PC-3 (cell line): ENCODE results near the gene FRMD5. TPM values are rescaled to one million over a fixed set of nuclear protein-coding genes. Genes with fewer than 3 reads are reported as not detected.

Experiments
- ATAC-seq: fragments of 200-7000 bp; cut with Tn5 transposase; 2 replicates; pipeline ENCODE4 v1.9.1; 2020; ENCODE audit warnings: mild to moderate bottlenecking, moderate library complexity
- BruUV-seq: library from RNA; stranded (reverse); fragments of 400-500 nt; replicated peaks from 2 replicates; lab custom pipeline; 2021; lab: Mats Ljungman, UMichigan
- CTCF ChIA-PET: fragments of 300-600 bp; sonication (Branson Sonifier 250); formaldehyde crosslinking; loops from one replicate; lab custom pipeline; 2022; ENCODE audit warnings: antibody characterized with exemption; lab: Charles Lee
- POLR2A ChIA-PET: fragments of 300-600 bp; sonication (Branson Sonifier 250); formaldehyde crosslinking; loops from one replicate; lab custom pipeline; 2022; ENCODE audit warnings: antibody characterized with exemption; ENCODE audit not compliant: unreplicated experiment; lab: Charles Lee
- DNase-seq: peaks from one replicate; pipeline ENCODE4 v3.0.0-alpha.2; 2015
- H2AFZ ChIP-seq: fragments of 300-600 bp; sonication (generic); 2 replicates; pipeline ENCODE4 v1.6.0; 2016; ENCODE audit warnings: antibody characterized with exemption, low read length
- H3F3A ChIP-seq: fragments of 300-600 bp; sonication (generic); one replicate; pipeline ENCODE4 v1.6.0; 2017; ENCODE audit warnings: antibody characterized with exemption, low read length, control low read depth, mild to moderate bottlenecking; ENCODE audit not compliant: unreplicated experiment
- H3K27ac ChIP-seq: fragments of 300-600 bp; sonication (generic); 2 replicates; pipeline ENCODE4 v1.5.1; 2016; ENCODE audit warnings: mild to moderate bottlenecking, low read length
- H3K27me3 ChIP-seq: fragments of 300-600 bp; sonication (generic); 2 replicates; pipeline ENCODE4 v1.6.1; 2016; ENCODE audit warnings: low read length, mixed read lengths
- H3K36me3 ChIP-seq: fragments of 300-600 bp; sonication (generic); 2 replicates; pipeline ENCODE4 v1.6.1; 2016; ENCODE audit warnings: low read depth, mixed run types, low read length, mixed read lengths
- H3K4me1 ChIP-seq: fragments of 300-600 bp; sonication (generic); 2 replicates; pipeline ENCODE4 v1.5.1; 2016; ENCODE audit warnings: low read length; ENCODE audit not compliant: insufficient read depth
- H3K4me2 ChIP-seq: fragments of 300-600 bp; sonication (generic); 2 replicates; pipeline ENCODE4 v1.6.0; 2016; ENCODE audit warnings: low read length
- H3K4me3 ChIP-seq: fragments of 300-600 bp; sonication (generic); 2 replicates; pipeline ENCODE4 v1.5.1; 2016; ENCODE audit warnings: mild to moderate bottlenecking, low read length, mixed read lengths
- H3K79me2 ChIP-seq: fragments of 300-600 bp; sonication (generic); 2 replicates; pipeline ENCODE4 v1.6.1; 2017; ENCODE audit warnings: low read length, mixed read lengths
- H3K9ac ChIP-seq: fragments of 300-600 bp; sonication (generic); 2 replicates; pipeline ENCODE4 v1.6.0; 2016; ENCODE audit warnings: mild to moderate bottlenecking, low read length
- H3K9me2 ChIP-seq: fragments of 300-600 bp; sonication (generic); replicated peaks from 2 replicates; pipeline ENCODE4 v1.6.1; 2016; ENCODE audit warnings: mixed run types, low read length, mixed read lengths
- H3K9me3 ChIP-seq: fragments of 300-600 bp; sonication (generic); 2 replicates; pipeline ENCODE4 v1.6.1; 2016; ENCODE audit warnings: low read length, mixed read lengths
- H4K20me1 ChIP-seq: fragments of 300-600 bp; sonication (generic); 2 replicates; pipeline ENCODE4 v1.6.1; 2016; ENCODE audit warnings: low read length, mixed read lengths
- CTCF ChIP-seq: fragments of 300-600 bp; sonication (generic); conservative IDR thresholded peaks from 2 replicates; pipeline ENCODE4 v1.5.1; 2017; ENCODE audit warnings: antibody characterized with exemption, low read depth, mild to moderate bottlenecking, low read length
- EZH2 ChIP-seq: fragments of 300-600 bp; sonication (generic); IDR thresholded peaks from one replicate; pipeline ENCODE4 v1.6.1; 2017; ENCODE audit warnings: antibody characterized with exemption, mild to moderate bottlenecking, low read length; ENCODE audit not compliant: unreplicated experiment
- EZH2phosphoT487 ChIP-seq: fragments of 300-600 bp; sonication (generic); IDR thresholded peaks from 2 replicates; pipeline ENCODE4 v1.6.1; 2018; ENCODE audit warnings: mild to moderate bottlenecking, antibody characterized with exemption, low read length, borderline replicate concordance
- intact Hi-C: fragments of 100-400 bp; cut with micrococcal nuclease; formaldehyde crosslinking; loops from 2 replicates; pipeline ENCODE4 v1.9.0; 2023
- total RNA-seq: library from RNA; depleted of rRNA; stranded (reverse); fragments of >200 nt; gene quantifications from 2 replicates; pipeline ENCODE4 v1.2.3, GENCODE V29; 2014

FRMD5 gene
- total RNA-seq, 1 experiment from 2014 or later: 8.7 TPM

GRCh38 chr15:43998607-43999006 is 196.5 kb downstream of the FRMD5 start:
- H3K4me1 ChIP-seq: peaks cover 3% of the 10 kb centered on the region; the same call in 1 of the 2 replicates
- H3K27ac ChIP-seq: no peak overlapping the region
- CTCF ChIA-PET: no interaction called here
- no peaks in the 10 kb centered on the region for H3K9me3 ChIP-seq
- H3K4me2 ChIP-seq: no peak overlapping the region
- H3F3A ChIP-seq: no peaks in the 10 kb centered on the region
- no peak overlapping the region for H3K4me3 ChIP-seq
- intact Hi-C loops: no loop called here
- H3K9ac ChIP-seq: no peak overlapping the region
- no peaks in the 10 kb centered on the region for H3K9me2 ChIP-seq
- H4K20me1 ChIP-seq: no peaks in the 10 kb centered on the region
- no peak overlapping the region for H2AFZ ChIP-seq
- no peak for DNase-seq
- no peaks in the 10 kb centered on the region for H3K27me3 ChIP-seq
- ATAC-seq: no peak
- TF ChIP-seq EZH2 (no peak), EZH2phosphoT487 (no peak), CTCF (no peak)
- no TSS peak for BruUV-seq
- H3K79me2 ChIP-seq: no peaks in the 10 kb centered on the region
- H3K36me3 ChIP-seq: no peaks in the 10 kb centered on the region
- POLR2A ChIA-PET: no interaction called here

GRCh38 chr15:43991206-43991605 is 203.9 kb downstream of the FRMD5 start:
- TF ChIP-seq CTCF: no peak
- no peak for TF ChIP-seq EZH2
- TF ChIP-seq EZH2phosphoT487: no peak
- Histone ChIP-seq H3K9me3 (no peaks in the 10 kb centered on the region), H3K27ac (no peak overlapping the region), H3F3A (no peaks in the 10 kb centered on the region), H2AFZ (no peak overlapping the region), H3K4me3 (no peak overlapping the region), H3K4me2 (no peak overlapping the region), H4K20me1 (no peaks in the 10 kb centered on the region), H3K36me3 (no peaks in the 10 kb centered on the region), H3K27me3 (no peaks in the 10 kb centered on the region), H3K4me1 (no peaks in the 10 kb centered on the region), H3K9me2 (no peaks in the 10 kb centered on the region), H3K9ac (no peak overlapping the region), H3K79me2 (no peaks in the 10 kb centered on the region)
- CTCF ChIA-PET: no interaction called here
- no peak for DNase-seq
- no TSS peak for BruUV-seq
- ATAC-seq: no peak
- intact Hi-C loops: no loop called here
- POLR2A ChIA-PET: no interaction called here

GRCh38 chr15:43989938-43990337 is 205.1 kb downstream of the FRMD5 start:
- Histone ChIP-seq H4K20me1 (no peaks in the 10 kb centered on the region), H3K4me2 (no peak overlapping the region), H3K4me3 (no peak overlapping the region), H3K9me2 (no peaks in the 10 kb centered on the region), H2AFZ (no peak overlapping the region), H3K9ac (no peak overlapping the region), H3K4me1 (no peaks in the 10 kb centered on the region), H3K27me3 (no peaks in the 10 kb centered on the region), H3K79me2 (no peaks in the 10 kb centered on the region), H3K27ac (no peak overlapping the region), H3K36me3 (no peaks in the 10 kb centered on the region), H3K9me3 (no peaks in the 10 kb centered on the region), H3F3A (no peaks in the 10 kb centered on the region)
- intact Hi-C loops: no loop called here
- DNase-seq (no peak), ATAC-seq (no peak)
- TF ChIP-seq EZH2phosphoT487 (no peak), CTCF (no peak), EZH2 (no peak)
- ChIA-PET POLR2A (no interaction called here), CTCF (no interaction called here)
- BruUV-seq: no TSS peak
